Measurements from ENCODE around the gene RNF144B. TPM values are rescaled to one million over a fixed set of nuclear protein-coding genes. Genes with fewer than 3 reads are reported as not detected.

The RNF144B gene
- total and polyA plus RNA-seq, 10 of the 15 experiments (the other 5 are each of a cell fraction or from before 2014, with no cell fraction given): 0.03 to 0.18 (median 0.14) TPM

GRCh38 chr6:18515767-18516166, 128.6 kb downstream of the RNF144B start:
- H4K20me1 ChIP-seq (ENCODE audit: control insufficient read depth, insufficient read depth): no peaks in the 10 kb centered on the region
- no peaks in the 10 kb centered on the region for H3K36me3 ChIP-seq (ENCODE audit: control insufficient read depth in 2 of 2, insufficient read depth in 2 of 2, low read length in 1 of 2)
- no peak for ATAC-seq
- SMC1A ChIA-PET (ENCODE audit: uncharacterized antibody, unreplicated experiment): interaction anchor here (1.2 kb wide), 1 partner anchor 12 kb away, joined by 3 read pairs; no protein-coding TSS in a partner anchor
- no peak for FAIRE-seq
- H3K4me1 ChIP-seq (ENCODE audit: control insufficient read depth, insufficient read depth, low read length): no peaks in the 10 kb centered on the region
- RAD21 ChIA-PET (ENCODE audit: unreplicated experiment): no interaction called here
- CTCF ChIA-PET: no interaction called here
- no peak overlapping the region for H3K9ac ChIP-seq (ENCODE audit: control insufficient read depth, insufficient read depth, low read length)
- no peaks in the 10 kb centered on the region for H3K27me3 ChIP-seq (replicated peaks in 1 of 2; ENCODE audit: control insufficient read depth in 2 of 2, insufficient read depth in 2 of 2, low read length in 1 of 2)
- no peak overlapping the region for H3K4me2 ChIP-seq (ENCODE audit: control insufficient read depth, insufficient read depth)
- BruUV-seq (replicated peaks): no TSS peak
- in situ Hi-C loops (cut with MboI): no loop called here
- intact Hi-C loops (cut with micrococcal nuclease; ENCODE audit: unreplicated experiment): no loop called here
- no peak overlapping the region for H2AFZ ChIP-seq (ENCODE audit: control insufficient read depth, low read depth, low read length)
- POLR2A ChIA-PET: no interaction called here
- H3K27ac ChIP-seq (ENCODE audit: control insufficient read depth, insufficient read depth): no peak overlapping the region
- no peak for DNase-seq (ENCODE audit: low read depth, low spot score)
- H3K9me3 ChIP-seq (replicated peaks; ENCODE audit: control insufficient read depth, insufficient read depth, low read length): no peaks in the 10 kb centered on the region
- H3K79me2 ChIP-seq (ENCODE audit: control insufficient read depth, insufficient read depth, low read length): no peaks in the 10 kb centered on the region
- no peak overlapping the region for H3K4me3 ChIP-seq
- 8% methylated on average over 1 of the region's 1 CpG for WGBS (ENCODE audit: insufficient coverage, insufficient replicate concordance, low lambda C conversion rate, missing lambda C conversion rate)
- TF ChIP-seq JUND (IDR thresholded peaks at IDR 0.05; ENCODE audit: low read depth, low read length) (no peak), ZBTB4 (CRISPR knock-in tag; IDR thresholded peaks at IDR 0.05) (no peak), NRF1 (conservative IDR thresholded peaks at IDR 0.05; ENCODE audit: low read depth, low read length) (no peak), GATAD2B (conservative IDR thresholded peaks at IDR 0.05; ENCODE audit: low read depth) (no peak), PML (IDR thresholded peaks at IDR 0.05; ENCODE audit: low read length) (no peak), NFYB (IDR thresholded peaks at IDR 0.05; ENCODE audit: insufficient read depth, low read depth, low read length) (no peak), EED (IDR thresholded peaks at IDR 0.05; ENCODE audit: low read depth) (no peak), SP1 (IDR thresholded peaks at IDR 0.05; ENCODE audit: low read depth, low read length) (no peak), NKRF (conservative IDR thresholded peaks at IDR 0.05) (no peak), ZNF687 (IDR thresholded peaks at IDR 0.05) (no peak), SMAD5 (IDR thresholded peaks at IDR 0.05; ENCODE audit: low read depth) (no peak), NBN (IDR thresholded peaks at IDR 0.05) (no peak), HDGF (IDR thresholded peaks at IDR 0.05) (no peak), PBX3 (IDR thresholded peaks at IDR 0.05; ENCODE audit: insufficient replicate concordance, low read depth, low read length) (no peak)
